Measurements from ENCODE around the gene AHR.
"Not testable (repeated sequence)": the region's sequence is repeated elsewhere in the genome, so short reads cannot be mapped to it uniquely, and the experiment has no call there.

The AHR gene

GRCh38 chr7:17371671-17372524, 73.4 kb downstream of the AHR start:
- Histone ChIP-seq H3K9ac (ENCODE audit: low read depth in 1 of 2, low read length in 2 of 2) (no peak overlapping the region), H3K4me3 (ENCODE audit: low read length in 2 of 2) (no peak overlapping the region), H3K36me3 (ENCODE audit: control insufficient read depth in 2 of 2, insufficient read depth in 2 of 2, low read length in 2 of 2) (no peaks in the 10 kb centered on the region), H3K27ac (ENCODE audit: low read depth in 2 of 2, low read length in 2 of 2) (no peak overlapping the region), H3K27me3 (ENCODE audit: control insufficient read depth in 2 of 2, insufficient read depth in 2 of 2, low read length in 2 of 2) (no peaks in the 10 kb centered on the region), H3K4me1 (ENCODE audit: control insufficient read depth in 2 of 2, insufficient read depth in 2 of 2, low read length in 2 of 2) (peaks cover 0 to 2% of the 10 kb centered on the region in 2 donors), H3K9me3 (ENCODE audit: control insufficient read depth in 2 of 2, low read length in 2 of 2) (no peaks in the 10 kb centered on the region)

DNA sequence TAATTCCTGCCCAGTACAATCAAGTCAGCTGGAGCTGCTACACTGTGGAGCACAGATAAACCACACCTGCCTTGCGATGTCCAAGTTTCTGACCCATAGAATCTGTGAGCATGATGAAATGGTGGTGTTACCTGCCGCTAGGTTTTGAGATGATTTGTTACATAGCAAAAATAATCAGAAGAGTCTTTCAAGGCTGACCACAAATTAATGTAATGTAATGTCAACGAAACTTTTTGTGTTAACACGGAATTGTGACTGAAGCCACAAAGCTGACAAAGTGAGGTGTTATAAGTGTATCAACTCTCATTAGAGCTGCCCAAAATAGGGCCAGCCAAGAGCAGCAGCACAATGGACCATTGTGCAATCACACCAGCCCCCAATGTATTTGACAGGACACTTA, 75.7 kb downstream of the AHR start:
- H3K4me3 ChIP-seq (ENCODE audit: low read length in 2 of 2) = no peak overlapping the region
- H3K27ac ChIP-seq (ENCODE audit: low read depth in 2 of 2, low read length in 2 of 2) = no peak overlapping the region
- H3K27me3 ChIP-seq (ENCODE audit: control insufficient read depth in 2 of 2, insufficient read depth in 2 of 2, low read length in 2 of 2) = no peaks in the 10 kb centered on the region
- H3K36me3 ChIP-seq (ENCODE audit: control insufficient read depth in 2 of 2, insufficient read depth in 2 of 2, low read length in 2 of 2) = no peaks in the 10 kb centered on the region
- H3K4me1 ChIP-seq (ENCODE audit: control insufficient read depth in 2 of 2, insufficient read depth in 2 of 2, low read length in 2 of 2) = peaks cover 0 to 2% of the 10 kb centered on the region in 2 donors
- H3K9ac ChIP-seq (ENCODE audit: low read depth in 1 of 2, low read length in 2 of 2) = no peak overlapping the region
- H3K9me3 ChIP-seq (ENCODE audit: control insufficient read depth in 2 of 2, low read length in 2 of 2) = no peaks in the 10 kb centered on the region

GRCh38 chr7:17374654-17375053, 76.2 kb downstream of the AHR start:
- Histone ChIP-seq H3K4me3 (ENCODE audit: low read length in 2 of 2) (no peak overlapping the region), H3K4me1 (ENCODE audit: control insufficient read depth in 2 of 2, insufficient read depth in 2 of 2, low read length in 2 of 2) (peaks cover 0 to 2% of the 10 kb centered on the region in 2 donors), H3K27ac (ENCODE audit: low read depth in 2 of 2, low read length in 2 of 2) (no peak overlapping the region), H3K9ac (ENCODE audit: low read depth in 1 of 2, low read length in 2 of 2) (no peak overlapping the region), H3K36me3 (ENCODE audit: control insufficient read depth in 2 of 2, insufficient read depth in 2 of 2, low read length in 2 of 2) (no peaks in the 10 kb centered on the region), H3K27me3 (ENCODE audit: control insufficient read depth in 2 of 2, insufficient read depth in 2 of 2, low read length in 2 of 2) (no peaks in the 10 kb centered on the region), H3K9me3 (ENCODE audit: control insufficient read depth in 2 of 2, low read length in 2 of 2) (no peaks in the 10 kb centered on the region)

DNA sequence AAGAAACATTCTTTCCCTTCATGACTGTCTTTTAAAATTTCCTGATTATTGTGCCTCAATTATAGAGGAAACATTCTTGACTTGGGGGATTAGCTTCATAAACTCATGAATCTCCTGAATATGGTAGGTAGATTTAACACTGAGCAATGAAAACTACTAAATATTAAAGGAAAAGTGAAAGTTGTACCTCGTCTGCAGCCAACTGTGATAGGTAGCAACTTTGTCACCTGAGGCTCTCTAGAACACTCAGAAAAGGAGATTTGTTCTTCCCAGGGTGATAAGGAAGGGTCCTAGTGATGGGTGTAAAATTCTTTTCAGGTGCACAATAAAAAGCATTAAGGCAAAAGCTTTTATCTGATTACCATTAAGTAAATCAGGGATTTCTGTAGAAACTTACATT, 78.1 kb downstream of the AHR start:
- Histone ChIP-seq H3K9ac (ENCODE audit: low read depth in 1 of 2, low read length in 2 of 2) (no peak overlapping the region), H3K27ac (ENCODE audit: low read depth in 2 of 2, low read length in 2 of 2) (no peak overlapping the region), H3K4me1 (ENCODE audit: control insufficient read depth in 2 of 2, insufficient read depth in 2 of 2, low read length in 2 of 2) (peaks cover 0 to 2% of the 10 kb centered on the region in 2 donors), H3K27me3 (ENCODE audit: control insufficient read depth in 2 of 2, insufficient read depth in 2 of 2, low read length in 2 of 2) (no peaks in the 10 kb centered on the region), H3K9me3 (ENCODE audit: control insufficient read depth in 2 of 2, low read length in 2 of 2) (no peaks in the 10 kb centered on the region), H3K4me3 (ENCODE audit: low read length in 2 of 2) (no peak overlapping the region), H3K36me3 (ENCODE audit: control insufficient read depth in 2 of 2, insufficient read depth in 2 of 2, low read length in 2 of 2) (no peaks in the 10 kb centered on the region)

DNA sequence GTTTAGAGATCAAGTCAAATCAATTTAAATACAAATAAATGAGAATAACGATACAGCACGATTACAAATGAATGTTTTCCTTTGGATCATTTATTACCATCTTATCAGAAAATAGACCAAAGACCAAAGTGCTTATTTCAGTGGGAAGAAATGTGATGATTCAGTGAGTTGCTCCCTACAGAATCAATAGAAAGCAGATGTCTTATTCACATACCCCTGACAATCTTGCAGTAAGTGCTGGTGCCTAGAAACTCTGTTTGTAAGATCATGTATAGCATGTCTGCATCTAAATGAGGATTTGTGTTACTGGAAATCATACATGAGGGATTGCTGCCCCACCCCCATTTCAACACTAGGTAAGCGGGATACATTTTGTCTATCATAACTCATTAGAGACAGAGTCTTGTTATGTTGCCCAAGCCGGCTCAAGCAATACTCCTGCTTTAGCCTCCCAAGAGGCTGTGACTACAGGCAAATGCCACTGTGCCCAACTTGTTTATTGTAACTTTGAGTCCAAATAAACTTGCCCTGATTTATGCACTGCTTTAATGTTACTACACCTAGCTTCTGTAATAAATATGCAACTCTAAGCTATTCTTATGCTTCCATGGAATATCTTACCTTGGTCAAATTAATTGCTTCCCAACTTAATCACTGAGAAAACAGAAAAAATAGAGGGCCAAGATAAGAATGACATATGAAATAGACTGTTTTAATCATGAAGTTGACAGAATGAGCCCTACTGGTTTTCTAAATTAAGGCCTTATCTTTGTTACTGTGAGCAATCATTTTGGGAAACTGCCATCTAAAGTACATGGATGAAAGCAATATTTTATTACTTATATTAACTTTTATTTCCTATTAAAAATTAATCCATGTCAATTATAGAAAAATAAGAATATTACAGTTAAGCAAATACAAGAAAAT, 82.5 kb downstream of the AHR start:
- no peaks in the 10 kb centered on the region for H3K9me3 ChIP-seq (ENCODE audit: control insufficient read depth in 2 of 2, low read length in 2 of 2)
- H3K4me3 ChIP-seq (ENCODE audit: low read length in 2 of 2) = no peak overlapping the region
- no peaks in the 10 kb centered on the region for H3K27me3 ChIP-seq (ENCODE audit: control insufficient read depth in 2 of 2, insufficient read depth in 2 of 2, low read length in 2 of 2)
- H3K9ac ChIP-seq (ENCODE audit: low read depth in 1 of 2, low read length in 2 of 2) = no peak overlapping the region
- no peaks in the 10 kb centered on the region for H3K36me3 ChIP-seq (ENCODE audit: control insufficient read depth in 2 of 2, insufficient read depth in 2 of 2, low read length in 2 of 2)
- no peak overlapping the region for H3K27ac ChIP-seq (ENCODE audit: low read depth in 2 of 2, low read length in 2 of 2)
- no peaks in the 10 kb centered on the region for H3K4me1 ChIP-seq (ENCODE audit: control insufficient read depth in 2 of 2, insufficient read depth in 2 of 2, low read length in 2 of 2)

DNA sequence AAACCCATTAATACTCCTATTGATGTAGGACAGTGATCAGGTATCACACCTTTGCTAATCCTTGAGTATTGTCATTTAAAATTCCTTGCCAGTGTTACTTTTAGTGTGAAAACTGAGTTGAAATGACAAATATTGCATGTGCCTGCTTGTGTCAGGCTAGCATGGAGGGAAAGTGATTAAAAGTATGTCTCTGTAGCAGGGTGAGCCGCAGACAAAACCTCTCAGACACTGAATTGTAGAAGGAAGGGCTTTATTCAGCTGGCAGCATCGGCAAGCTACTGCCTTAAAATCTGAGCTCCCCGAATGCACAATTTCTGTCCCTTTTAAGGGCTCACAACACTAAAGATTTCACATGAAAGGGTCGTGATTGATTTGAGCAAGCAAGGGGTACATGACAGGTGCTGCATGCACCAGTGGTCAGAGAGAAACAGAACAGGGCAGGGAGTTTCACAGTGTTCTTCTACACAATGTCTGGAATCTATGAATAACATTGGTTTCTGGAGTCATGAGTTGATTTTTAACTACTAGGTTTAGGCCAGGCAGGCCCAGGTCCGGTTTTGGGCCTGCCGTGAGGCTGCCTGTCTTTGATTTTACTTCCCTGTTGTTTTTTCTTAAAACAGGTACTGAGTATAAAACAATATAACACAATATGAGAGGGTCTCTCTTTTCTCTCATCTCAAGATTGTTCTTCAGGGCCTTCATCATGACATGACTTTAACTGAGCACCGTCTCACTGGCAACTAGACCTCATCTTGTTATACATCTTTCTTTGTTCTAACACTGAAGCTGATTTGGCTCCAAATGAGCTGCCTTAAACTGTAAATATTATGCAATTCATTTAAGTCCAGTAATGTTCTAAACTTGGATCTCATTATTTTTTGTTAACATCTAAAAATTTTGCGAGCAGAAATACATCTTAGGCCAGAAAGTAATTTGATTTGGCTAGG, 84.2 kb downstream of the AHR start:
- not testable (repeated sequence) for H3K4me1 ChIP-seq (ENCODE audit: control insufficient read depth in 2 of 2, insufficient read depth in 2 of 2, low read length in 2 of 2); H3K9me3 ChIP-seq (ENCODE audit: control insufficient read depth in 2 of 2, low read length in 2 of 2); H3K27ac ChIP-seq (ENCODE audit: low read depth in 2 of 2, low read length in 2 of 2); H3K36me3 ChIP-seq (ENCODE audit: control insufficient read depth in 2 of 2, insufficient read depth in 2 of 2, low read length in 2 of 2); H3K4me3 ChIP-seq (ENCODE audit: low read length in 2 of 2); H3K9ac ChIP-seq (ENCODE audit: low read depth in 1 of 2, low read length in 2 of 2); H3K27me3 ChIP-seq (ENCODE audit: control insufficient read depth in 2 of 2, insufficient read depth in 2 of 2, low read length in 2 of 2)

GRCh38 chr7:17384400-17384799, 85.9 kb downstream of the AHR start:
- H3K9me3 ChIP-seq (ENCODE audit: control insufficient read depth in 2 of 2, low read length in 2 of 2) = no peaks in the 10 kb centered on the region
- no peak overlapping the region for H3K27ac ChIP-seq (ENCODE audit: low read depth in 2 of 2, low read length in 2 of 2)
- no peak overlapping the region for H3K9ac ChIP-seq (ENCODE audit: low read depth in 1 of 2, low read length in 2 of 2)
- no peaks in the 10 kb centered on the region for H3K36me3 ChIP-seq (ENCODE audit: control insufficient read depth in 2 of 2, insufficient read depth in 2 of 2, low read length in 2 of 2)
- H3K27me3 ChIP-seq (ENCODE audit: control insufficient read depth in 2 of 2, insufficient read depth in 2 of 2, low read length in 2 of 2) = no peaks in the 10 kb centered on the region
- H3K4me3 ChIP-seq (ENCODE audit: low read length in 2 of 2) = no peak overlapping the region
- no peaks in the 10 kb centered on the region for H3K4me1 ChIP-seq (ENCODE audit: control insufficient read depth in 2 of 2, insufficient read depth in 2 of 2, low read length in 2 of 2)

- Histone ChIP-seq H3K27ac (ENCODE audit: low read depth in 2 of 2, low read length in 2 of 2) (no peak overlapping the region), H3K9ac (ENCODE audit: low read depth in 1 of 2, low read length in 2 of 2) (no peak overlapping the region), H3K4me3 (ENCODE audit: low read length in 2 of 2) (no peak overlapping the region), H3K4me1 (ENCODE audit: control insufficient read depth in 2 of 2, insufficient read depth in 2 of 2, low read length in 2 of 2) (no peaks in the 10 kb centered on the region), H3K36me3 (ENCODE audit: control insufficient read depth in 2 of 2, insufficient read depth in 2 of 2, low read length in 2 of 2) (no peaks in the 10 kb centered on the region), H3K9me3 (ENCODE audit: control insufficient read depth in 2 of 2, low read length in 2 of 2) (no peaks in the 10 kb centered on the region), H3K27me3 (ENCODE audit: control insufficient read depth in 2 of 2, insufficient read depth in 2 of 2, low read length in 2 of 2) (no peaks in the 10 kb centered on the region)
Observed at GRCh38 chr7:17385612-17386011, 87.2 kb downstream of the AHR start.

DNA sequence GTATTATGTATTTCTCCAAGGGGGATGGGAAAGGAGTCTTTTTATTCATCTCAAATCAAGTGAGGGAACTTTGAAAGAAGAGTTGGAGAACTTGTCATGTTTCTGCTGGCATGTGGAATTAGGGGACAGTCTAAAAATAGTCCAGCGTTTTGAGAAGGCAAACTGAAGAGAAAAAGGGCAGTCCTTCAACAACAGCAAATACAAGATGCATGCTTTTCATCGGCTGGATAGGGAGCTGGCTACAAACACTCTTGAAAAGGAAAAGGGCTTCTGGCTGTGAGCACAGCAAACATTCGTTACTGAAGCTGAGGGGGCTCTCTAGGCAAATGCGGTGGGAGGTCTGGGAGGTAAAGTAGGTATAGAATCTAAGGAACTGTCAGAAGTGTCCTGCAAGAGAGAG, 91.9 kb downstream of the AHR start:
- Histone ChIP-seq H3K27ac (ENCODE audit: low read depth in 2 of 2, low read length in 2 of 2) (no peak overlapping the region), H3K27me3 (ENCODE audit: control insufficient read depth in 2 of 2, insufficient read depth in 2 of 2, low read length in 2 of 2) (no peaks in the 10 kb centered on the region), H3K9ac (ENCODE audit: low read depth in 1 of 2, low read length in 2 of 2) (no peak overlapping the region), H3K9me3 (ENCODE audit: control insufficient read depth in 2 of 2, low read length in 2 of 2) (peaks cover 0 to 4% of the 10 kb centered on the region in 2 donors), H3K4me3 (ENCODE audit: low read length in 2 of 2) (no peak overlapping the region), H3K36me3 (ENCODE audit: control insufficient read depth in 2 of 2, insufficient read depth in 2 of 2, low read length in 2 of 2) (no peaks in the 10 kb centered on the region), H3K4me1 (ENCODE audit: control insufficient read depth in 2 of 2, insufficient read depth in 2 of 2, low read length in 2 of 2) (no peaks in the 10 kb centered on the region)
